ENCODE results near the gene HSD3B7. TPM values are rescaled to one million over a fixed set of nuclear protein-coding genes. Genes with fewer than 3 reads are reported as not detected.

HSD3B7 gene
- total RNA-seq, 1 experiment from 2014 or later, result 5.4 TPM

GRCh38 chr16:31008149-31008548, 23.1 kb downstream of the HSD3B7 start:
- peaks cover 6% of the 10 kb centered on the region; the same call in 1 of the 2 replicates for H3K4me1 ChIP-seq (ENCODE audit: control insufficient read depth, insufficient read depth, low read length)
- ChIA-PET CTCF (no interaction called here), POLR2A (no interaction called here)
- H3K27me3 ChIP-seq (ENCODE audit: control insufficient read depth, insufficient read depth, low read length), result no peaks in the 10 kb centered on the region
- no peaks in the 10 kb centered on the region for H3K36me3 ChIP-seq (ENCODE audit: control insufficient read depth, insufficient read depth, low read length)
- ATAC-seq (no peak), DNase-seq (ENCODE audit: low read depth, low spot score) (no peak)
- H3K4me3 ChIP-seq (ENCODE audit: low read depth in 2 of 2, low read length in 2 of 2), result no peak overlapping the region
- intact Hi-C loops (cut with micrococcal nuclease; ENCODE audit: unreplicated experiment), result no loop called here
- BruUV-seq (replicated peaks), result no TSS peak
- in situ Hi-C loops (cut with HindIII; ENCODE audit: low pct_unique_long_range_greater_than_20kb, low sequenced_read_pairs), result no loop called here
- no peak overlapping the region for H3K27ac ChIP-seq (ENCODE audit: low read length)
- H3K9me3 ChIP-seq (ENCODE audit: control insufficient read depth, insufficient read depth, low read depth, low read length), result no peaks in the 10 kb centered on the region
- TF ChIP-seq POLR2AphosphoS5 (IDR thresholded peaks at IDR 0.05; ENCODE audit: low read depth, low read length) (no peak), SIN3A (IDR thresholded peaks at IDR 0.05; ENCODE audit: borderline replicate concordance, insufficient read depth, low read depth, low read length) (no peak), REST (IDR thresholded peaks at IDR 0.05; ENCODE audit: insufficient read depth in 1 of 2, low read depth in 2 of 2, low read length in 1 of 2) (no peak), TCF7L2 (IDR thresholded peaks at IDR 0.05; ENCODE audit: low read depth, low read length) (no peak), CTCF (IDR thresholded peaks at IDR 0.05) (no peak)

- POLR2A ChIA-PET, result no interaction called here
- intact Hi-C loops (cut with micrococcal nuclease; ENCODE audit: unreplicated experiment), result no loop called here
These were observed 23.5 kb downstream of the HSD3B7 start for GRCh38 chr16:31008551-31008950.

More at GRCh38 chr16:31008551-31008950, 23.5 kb downstream of the HSD3B7 start:
- H3K36me3 ChIP-seq (ENCODE audit: control insufficient read depth, insufficient read depth, low read length), result no peaks in the 10 kb centered on the region
- no peaks in the 10 kb centered on the region for H3K27me3 ChIP-seq (ENCODE audit: control insufficient read depth, insufficient read depth, low read length)
- BruUV-seq (replicated peaks), result no TSS peak
- no peak for ATAC-seq
- H3K4me1 ChIP-seq (ENCODE audit: control insufficient read depth, insufficient read depth, low read length), result peaks cover 6% of the 10 kb centered on the region; the same call in 1 of the 2 replicates
- DNase-seq (ENCODE audit: low read depth, low spot score), result no peak
- CTCF ChIA-PET, result no interaction called here
- H3K27ac ChIP-seq (ENCODE audit: low read length), result no peak overlapping the region
- no peak overlapping the region for H3K4me3 ChIP-seq (ENCODE audit: low read depth in 2 of 2, low read length in 2 of 2)
- TF ChIP-seq POLR2AphosphoS5 (IDR thresholded peaks at IDR 0.05; ENCODE audit: low read depth, low read length), result no peak
- no peak for TF ChIP-seq CTCF (IDR thresholded peaks at IDR 0.05)
- TF ChIP-seq REST (IDR thresholded peaks at IDR 0.05; ENCODE audit: insufficient read depth in 1 of 2, low read depth in 2 of 2, low read length in 1 of 2), result no peak
- no peak for TF ChIP-seq SIN3A (IDR thresholded peaks at IDR 0.05; ENCODE audit: borderline replicate concordance, insufficient read depth, low read depth, low read length)
- TF ChIP-seq TCF7L2 (IDR thresholded peaks at IDR 0.05; ENCODE audit: low read depth, low read length), result no peak
- no peaks in the 10 kb centered on the region for H3K9me3 ChIP-seq (ENCODE audit: control insufficient read depth, insufficient read depth, low read depth, low read length)
- in situ Hi-C loops (cut with HindIII; ENCODE audit: low pct_unique_long_range_greater_than_20kb, low sequenced_read_pairs), result no loop called here
